OCI-M1 (cell line): Measurements from ENCODE around the gene CSHL1.
A peak's percentile ranks its signal among the peaks of the same experiment; 100 is the strongest.
"Not testable (repeated sequence)": the region's sequence is repeated elsewhere in the genome, so short reads cannot be mapped to it uniquely, and the experiment has no call there.

Experiments used
- DNase-seq: peaks from one replicate; lab custom pipeline; 2025; lab: John Stamatoyannopoulos, UW

The CSHL1 gene

DNA sequence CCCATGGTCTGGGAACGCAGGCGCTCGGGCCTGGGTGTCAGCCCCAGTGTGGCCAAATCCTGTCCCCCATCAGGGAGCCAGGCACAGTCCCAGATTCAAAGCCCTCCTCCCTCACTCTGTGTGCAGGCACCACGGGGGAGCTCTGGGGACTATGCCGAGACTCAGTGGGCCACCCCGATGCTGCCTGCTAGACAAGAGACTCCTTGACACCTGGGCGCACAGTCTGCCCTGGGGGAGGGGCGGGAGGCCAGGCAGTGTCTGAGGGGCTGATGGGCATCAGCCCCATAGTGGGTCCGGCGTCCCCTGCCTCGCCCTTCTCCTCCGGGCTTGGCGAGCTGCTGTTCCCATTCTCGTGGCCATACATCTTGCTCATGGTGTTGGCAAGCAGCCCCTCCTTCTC, 29.5 kb upstream of the CSHL1 start:
- no peak for DNase-seq

DNA sequence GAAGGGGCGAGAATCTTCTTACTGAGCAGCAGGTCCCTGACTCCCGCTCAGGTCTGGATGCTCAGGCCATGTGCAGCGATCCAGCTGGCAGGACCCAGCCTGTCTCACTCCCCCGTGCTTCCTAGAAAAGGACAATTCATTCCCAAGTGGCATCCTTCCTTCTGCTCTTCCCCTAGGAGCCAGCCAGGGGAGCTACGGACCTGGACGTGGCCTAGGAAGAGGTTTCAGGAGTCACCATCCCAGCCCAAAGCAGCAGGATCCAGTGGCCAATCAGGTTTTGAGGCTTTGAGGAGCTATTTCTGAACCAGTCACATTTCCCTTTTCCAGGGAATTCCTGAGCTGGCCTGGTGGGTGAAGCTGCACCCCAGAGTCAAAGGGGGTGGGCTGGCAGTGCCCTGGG, 28.8 kb upstream of the CSHL1 start:
- DNase-seq: no peak

DNA sequence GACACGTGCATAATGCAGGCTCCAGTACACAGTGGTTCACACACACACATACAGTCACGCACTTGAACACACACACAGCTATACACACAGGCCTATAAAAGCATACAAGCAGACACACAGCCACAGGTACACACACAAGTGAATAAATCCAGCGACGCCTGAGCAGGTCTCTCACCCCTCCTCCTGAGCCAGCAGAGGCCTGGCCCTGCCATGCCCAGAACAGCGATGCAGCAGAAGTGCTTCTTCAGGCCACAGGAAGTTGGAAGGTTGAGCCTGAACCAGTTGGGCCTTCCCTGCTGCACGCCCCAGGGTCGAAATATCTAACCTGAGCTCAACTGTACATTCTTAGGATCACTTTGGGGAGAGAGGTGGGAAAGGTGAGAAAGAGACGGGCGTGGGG, 28.3 kb upstream of the CSHL1 start:
- no peak for DNase-seq

DNA sequence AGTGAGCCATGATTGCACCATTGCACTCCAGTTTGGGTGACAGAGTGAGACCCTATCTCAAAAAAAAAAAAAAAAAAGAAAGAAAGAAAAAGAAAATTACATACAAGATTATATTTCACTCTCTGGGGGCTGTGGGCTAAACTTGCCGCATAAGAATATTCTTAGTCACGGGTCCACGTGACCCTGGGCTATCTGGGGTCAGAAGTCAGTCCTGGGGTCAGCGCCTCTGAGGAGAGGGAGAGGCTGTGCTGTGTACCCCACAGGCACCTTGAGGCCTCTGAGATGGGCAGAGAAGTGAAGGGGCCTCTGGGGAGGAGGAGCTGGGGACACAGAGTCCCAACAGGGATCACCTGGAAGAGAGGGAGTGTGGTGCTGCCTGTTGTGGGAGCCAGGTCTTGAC, 26.9 kb upstream of the CSHL1 start:
- DNase-seq: no peak

DNA sequence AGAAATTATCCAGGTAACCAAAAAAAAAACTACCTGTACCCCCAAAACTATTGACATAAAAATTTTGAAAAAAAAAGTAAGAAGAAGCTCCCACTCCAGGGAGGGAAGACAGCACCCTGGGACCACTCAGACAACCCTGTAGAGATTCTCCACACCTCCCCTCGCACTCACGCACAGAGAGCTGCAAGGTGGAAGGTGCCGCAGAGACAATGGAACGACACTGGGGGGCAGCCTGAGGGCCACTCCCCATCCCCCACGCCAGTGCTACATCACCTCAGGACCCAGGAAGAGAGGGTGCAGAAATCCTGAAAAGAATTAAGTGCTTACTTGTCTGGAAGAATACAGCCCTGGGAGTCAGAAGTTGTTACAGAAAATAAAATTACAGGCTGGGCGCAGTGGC, 26.3 kb upstream of the CSHL1 start:
- DNase-seq: no peak

DNA sequence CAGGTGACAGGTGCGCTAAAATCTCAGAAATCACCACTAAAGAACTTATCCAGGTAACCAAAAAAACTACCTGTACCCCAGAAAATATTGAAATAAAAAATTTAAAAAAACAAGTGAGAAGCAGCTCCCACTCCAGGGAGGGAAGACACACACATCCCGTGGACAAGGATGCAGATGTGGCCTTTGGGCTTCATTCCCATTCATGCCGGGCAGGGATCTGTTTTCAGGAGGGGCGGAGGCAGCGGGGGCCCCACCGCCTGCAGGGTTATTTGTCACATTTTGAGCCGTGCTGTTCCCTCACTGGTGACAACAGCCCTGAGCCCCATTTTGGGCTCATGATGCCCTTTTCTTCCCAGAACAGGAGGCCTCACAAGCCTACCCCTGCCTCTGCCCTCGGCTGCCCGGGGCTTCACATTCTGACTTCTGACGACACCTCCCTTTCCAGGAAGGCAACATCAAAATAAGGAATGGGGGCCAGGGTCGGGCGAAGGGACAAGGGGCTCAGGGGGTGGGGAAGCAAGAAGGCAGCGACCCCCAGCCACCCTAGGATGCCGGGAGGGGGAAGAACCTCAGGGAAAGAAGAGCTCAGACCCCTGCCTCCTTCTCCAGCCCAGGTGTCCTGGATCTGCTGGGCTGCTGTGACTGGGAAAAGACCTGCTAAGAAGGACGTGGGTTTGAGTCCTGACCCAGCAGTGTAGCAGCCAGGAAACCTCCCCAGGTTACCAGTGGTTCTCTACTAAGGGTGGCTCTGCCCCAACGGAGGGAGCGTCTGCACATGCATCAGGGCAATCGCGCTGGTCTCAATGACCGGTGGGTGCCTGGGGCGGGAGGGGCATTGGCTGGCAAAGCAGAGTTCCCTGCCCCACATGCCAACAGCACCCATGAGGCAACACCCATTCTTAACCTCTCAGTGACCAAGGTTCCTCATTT, 23.4 kb upstream of the CSHL1 start:
- DNase-seq: no peak

DNA sequence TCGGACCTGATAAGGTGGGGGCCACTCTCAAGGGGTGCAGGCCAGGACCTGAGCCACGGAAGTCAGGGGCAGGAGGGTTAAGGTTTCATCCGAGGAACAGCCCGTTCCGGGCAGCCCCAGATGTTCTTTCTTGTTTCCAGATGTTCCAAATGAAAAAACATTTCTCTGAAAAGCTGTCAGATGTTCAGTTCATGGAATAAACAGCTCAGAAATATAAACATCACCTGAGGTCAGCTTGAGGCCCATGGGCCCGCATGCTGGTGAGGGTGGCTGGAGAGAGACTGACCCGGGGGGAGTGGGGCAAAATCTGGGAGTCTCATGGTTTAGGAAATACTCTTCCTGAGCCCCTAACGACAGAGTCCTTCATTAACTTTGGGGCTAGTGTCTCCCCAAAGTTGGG, 22.5 kb upstream of the CSHL1 start:
- no peak for DNase-seq

DNA sequence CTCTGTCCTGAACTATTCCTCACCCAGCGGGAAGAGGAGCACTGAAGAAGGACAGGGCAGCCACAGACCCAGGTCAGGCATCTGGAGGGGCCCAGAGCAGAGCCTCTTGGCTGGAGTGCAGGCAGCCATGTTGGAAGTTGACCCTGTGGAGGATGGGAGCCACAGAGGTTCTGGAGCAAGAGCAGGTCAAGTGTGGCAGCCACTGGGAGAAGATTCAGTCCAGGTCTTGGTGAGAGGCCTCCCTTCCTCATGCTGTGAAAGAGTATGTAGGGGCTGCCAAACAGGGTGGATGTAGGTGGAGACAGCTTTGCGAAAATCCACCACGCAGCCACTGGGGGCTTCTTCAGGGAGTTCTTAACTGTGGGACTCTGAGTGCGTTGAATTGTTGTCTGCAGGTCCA, 21.7 kb upstream of the CSHL1 start:
- no peak for DNase-seq

DNA sequence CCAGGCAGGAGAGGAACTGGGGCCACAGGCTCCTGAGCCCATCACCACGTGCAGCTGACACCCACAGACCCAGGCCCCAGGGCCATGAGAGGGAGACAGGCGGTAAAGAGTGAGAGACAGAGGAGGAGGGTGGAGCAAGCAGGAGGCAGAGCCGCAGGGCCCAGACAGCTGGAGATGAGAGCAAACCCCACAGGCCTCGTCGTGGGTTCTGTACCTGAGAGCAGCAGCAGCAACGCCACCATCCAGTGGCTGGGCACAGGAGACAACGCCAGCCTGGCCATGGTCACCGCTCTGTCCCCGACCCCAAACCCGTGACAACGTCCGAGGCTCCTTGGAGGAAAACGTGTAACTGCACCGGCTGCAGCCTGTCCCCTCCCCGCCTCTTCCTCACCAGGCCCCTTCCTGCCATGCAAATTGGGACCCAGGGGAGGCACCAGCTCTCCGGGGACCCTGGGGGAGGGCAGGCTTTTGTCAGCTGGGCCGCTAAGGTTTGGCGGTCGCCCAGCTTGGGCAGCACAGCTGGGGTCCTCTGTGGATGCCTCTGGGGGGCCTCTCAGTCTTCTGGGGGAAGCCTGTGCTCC, 21.0 kb upstream of the CSHL1 start, which contains the start of gene CD79B:
Gene CD79B, minus strand, starts transcription at position 351 of the 581 bp plus-strand sequence. Its CDS starts 70 bp downstream, at position 281.
- DNase-seq: no peak

DNA sequence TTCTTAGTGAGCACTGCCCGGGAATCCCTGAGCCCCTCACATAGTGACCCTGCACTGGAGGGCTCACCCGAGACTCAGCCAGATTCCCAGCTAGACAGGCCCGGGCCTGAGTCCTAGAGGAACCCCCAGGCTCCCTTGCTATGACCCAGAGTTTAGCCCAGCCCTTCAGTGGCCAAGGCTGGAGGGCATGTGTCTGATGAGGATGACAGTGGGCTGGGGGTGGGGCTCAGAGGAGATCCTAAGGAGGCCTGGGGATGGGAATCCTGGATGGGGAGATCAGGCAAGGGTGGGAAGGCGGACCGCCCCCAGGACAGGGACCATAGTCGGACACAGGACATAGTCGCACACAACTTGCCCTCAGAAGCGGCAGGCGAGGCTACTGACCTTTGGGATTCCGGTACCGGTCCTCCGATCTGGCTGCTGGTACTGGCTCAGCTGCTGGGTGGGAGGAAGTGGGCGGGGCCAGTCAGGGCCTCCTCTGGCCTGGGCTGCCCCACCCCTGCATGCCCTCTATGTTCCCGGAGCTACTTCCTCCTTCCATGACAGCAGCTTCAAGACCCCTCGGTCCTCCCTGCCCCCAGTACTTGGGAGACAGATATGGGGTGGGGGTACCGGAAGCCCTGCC, 20.0 kb upstream of the CSHL1 start:
- DNase-seq: peak; percentile 46

DNA sequence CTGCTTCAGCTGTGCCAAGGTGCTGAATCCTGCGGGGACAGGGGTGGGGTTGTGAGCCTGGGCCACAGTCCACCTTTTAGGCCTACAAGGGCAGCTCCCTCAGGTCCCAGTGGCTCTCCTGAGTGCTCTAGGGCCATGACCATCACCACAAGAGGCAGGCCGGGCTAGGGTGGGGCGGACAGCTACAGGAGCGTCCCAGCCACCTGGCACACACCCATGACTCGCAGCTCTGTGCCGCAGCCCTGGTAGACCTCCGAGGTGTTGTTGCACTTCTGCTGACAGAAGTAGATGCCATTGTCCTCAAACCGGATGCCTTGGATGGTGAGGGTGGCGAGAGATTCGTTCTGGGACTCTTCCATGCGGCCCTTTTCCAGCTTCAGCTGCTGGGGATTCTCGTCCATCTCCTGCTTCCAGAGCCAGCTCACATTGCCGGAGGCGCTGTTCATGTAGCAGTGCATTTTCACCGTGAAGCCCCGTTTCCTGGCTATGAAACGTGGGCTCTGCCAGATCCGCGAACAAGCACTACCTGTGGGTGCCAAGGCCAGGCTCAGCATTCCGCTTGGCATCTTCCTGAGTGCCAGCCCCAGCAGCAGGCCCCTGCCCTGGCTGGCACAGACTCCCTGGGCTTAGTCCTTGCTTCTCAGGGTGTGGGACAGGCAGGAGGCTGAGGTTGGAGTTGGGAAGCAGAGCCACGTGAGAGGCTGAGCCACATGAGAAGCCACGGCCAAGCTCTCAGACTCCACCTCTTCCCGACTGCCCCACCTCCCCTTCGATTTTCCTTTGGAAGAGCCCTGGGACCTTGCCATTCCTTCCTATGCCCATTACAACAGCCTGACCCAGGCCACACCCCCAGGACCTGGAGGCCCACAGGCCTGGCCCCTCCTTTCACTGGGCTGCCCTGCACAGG, 19.1 kb upstream of the CSHL1 start:
- DNase-seq: no peak

DNA sequence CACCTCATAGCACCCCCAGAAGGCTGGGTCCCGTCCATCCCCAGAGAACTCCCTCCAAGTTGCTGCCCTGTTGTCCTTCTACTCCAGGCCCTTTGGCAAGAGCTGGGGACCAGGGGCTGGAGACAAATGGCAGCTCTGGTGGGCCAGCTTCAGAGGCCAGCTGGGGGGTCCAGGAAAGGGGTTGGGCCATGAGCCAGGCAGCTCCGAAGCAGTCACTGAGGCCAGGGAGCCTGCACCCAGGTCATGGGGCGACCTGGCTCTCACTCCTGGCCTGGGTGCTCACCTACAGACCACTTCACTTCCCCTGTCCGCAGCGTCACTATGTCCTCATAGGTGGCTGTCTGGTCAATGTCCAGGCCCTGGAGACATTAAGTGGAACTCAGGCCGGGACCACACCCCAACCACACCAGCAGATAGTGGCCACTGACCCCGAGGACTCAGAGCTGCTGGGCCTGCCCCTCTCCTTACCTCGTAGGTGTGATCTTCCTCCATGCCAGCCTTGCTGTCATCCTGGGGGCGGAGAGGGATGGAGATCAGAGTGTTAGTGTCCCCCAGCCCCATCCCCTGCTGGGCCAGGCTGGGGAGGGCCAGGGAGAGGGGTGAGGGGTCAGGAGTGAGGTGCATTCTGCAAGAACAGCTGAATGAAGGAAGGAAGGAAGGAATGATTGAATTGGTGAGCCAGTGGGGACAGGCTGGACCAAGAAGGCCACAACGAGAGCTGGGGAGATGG, 18.1 kb upstream of the CSHL1 start:
- no peak for DNase-seq

DNA sequence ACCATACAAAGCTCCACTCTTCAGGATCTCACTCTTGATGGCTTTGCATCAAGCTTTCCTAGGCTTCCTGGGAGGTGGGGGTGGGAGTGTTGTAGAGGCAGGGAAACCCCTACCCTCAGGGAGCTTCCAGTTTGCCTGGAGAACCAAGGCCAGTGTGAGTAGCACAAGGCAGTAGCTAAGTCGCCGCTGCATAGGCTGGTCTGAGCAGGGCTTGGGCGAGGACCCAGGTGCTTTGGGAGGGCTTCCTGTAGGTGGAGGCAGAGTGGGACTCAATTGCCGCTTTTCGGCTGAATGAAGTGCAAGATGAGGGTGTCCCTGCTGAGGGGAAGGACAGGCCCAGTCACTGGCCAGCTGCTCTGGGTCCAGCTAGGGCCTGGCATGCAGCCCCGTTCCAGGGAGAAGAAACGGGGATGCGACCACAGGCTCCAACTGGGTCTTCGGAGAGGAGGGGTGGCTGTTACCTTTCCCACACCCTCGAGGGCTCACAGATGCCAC, 17.2 kb upstream of the CSHL1 start:
- no peak for DNase-seq

DNA sequence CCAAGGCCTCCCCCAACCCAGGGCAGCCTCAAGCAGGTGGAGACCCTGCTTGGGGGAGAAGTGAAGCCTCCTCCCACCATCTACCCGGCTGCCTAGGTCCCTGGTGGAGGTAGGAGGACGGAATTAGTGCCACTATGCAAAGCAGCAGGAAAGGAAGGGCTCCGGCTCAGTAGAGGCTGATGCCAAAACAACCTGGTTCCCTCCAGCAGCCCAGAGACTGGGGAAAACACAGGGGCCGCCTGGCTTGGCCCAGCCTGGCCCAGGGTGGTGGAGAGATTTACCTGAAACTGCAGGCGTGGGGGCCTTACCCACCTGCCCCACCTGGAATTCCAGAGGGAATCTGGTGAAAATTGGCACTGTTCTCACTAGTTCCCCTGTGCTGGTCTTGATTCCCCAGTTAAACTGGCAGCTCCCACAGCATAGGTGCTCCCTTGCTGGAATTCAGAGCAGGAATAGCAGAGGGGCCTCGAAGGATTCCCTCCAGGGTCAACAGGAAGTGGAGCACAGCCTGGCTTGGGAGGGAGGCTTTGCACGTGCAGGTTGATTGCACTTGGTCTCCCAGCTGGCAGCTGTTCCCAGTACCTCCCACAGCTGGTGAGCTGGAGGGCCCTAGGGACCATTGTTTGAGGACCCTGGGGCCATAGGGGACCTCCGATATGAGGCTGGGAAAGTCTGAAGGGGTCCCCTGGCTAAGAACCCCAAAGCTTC, 16.6 kb upstream of the CSHL1 start:
- DNase-seq: no peak

DNA sequence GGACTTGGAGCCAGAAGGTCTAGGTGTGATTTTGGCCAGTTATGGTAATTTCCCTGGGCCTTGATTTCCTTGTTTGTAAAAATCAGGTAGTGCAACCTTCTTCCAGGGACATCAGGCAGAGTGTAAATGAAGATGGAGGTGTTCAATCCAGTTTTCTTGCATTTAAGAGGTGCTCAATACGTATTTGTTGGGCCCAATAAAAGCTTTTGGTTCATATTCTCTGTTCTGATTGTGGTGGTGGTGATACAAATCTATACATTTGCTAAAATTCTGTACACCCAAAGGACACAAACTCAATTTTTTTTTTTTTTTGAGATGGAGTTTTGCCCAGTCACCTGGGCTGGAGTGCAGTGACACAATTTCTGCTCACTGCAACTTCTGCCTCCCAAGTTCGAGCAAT, 15.1 kb upstream of the CSHL1 start:
- no peak for DNase-seq

DNA sequence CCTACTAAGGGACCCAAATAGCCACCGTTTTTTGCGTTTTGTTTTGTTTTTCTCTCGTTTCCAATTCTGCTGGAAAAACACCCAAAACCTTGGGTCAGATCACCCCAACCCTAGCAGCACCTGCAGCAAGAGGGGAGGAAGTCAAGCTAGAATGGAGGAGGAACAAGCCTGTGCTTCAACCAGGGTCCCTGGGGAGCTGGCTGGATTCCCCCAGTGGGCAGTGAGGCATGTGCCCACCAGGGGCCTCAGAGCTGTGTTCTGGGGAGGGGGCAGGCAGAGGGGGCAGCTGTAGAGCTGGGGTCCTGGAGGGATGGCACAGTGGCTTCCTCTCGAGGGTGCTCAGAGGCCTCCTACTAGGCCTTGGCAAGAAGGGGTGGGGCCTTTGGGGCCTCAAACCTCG, 14.6 kb upstream of the CSHL1 start:
- no peak for DNase-seq

DNA sequence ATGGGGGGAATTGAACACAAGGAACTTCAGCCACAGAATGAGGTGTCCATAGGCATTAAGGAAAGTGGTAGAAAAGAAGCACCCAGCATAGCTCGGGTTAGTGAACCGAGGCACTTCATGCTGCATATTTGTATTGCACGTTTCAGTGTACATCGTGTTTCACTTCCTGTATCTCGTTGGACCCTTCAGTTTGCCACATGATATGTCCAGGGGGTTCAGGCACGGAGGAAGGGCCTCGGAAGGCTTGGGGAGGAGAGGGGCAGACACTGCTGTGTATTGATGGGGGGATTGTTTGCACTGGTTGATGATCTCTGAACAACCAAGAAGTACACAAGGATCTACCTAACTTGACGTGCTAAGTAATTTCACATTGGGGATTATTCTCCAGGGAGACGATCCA, 11.3 kb upstream of the CSHL1 start:
- not testable (repeated sequence) for DNase-seq

DNA sequence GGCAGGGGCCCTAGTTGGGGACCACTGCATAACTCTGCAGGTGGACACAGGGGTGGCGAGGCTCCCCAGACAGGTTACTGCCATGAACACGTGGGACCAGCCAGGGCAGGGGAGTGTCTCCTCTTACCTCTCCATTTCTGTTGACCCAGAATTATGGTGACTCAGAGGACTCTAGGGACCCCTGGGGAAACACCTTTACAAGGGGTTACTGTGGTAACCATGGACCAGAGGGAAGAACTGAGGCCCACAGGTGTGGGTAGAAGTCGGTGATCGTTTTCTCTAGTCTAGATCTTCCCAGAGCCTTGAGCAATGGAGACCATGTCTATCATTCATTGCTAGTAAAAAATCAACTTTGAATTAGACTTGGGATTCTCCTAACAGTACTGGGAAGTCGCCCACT, 9.7 kb upstream of the CSHL1 start:
- DNase-seq: not testable (repeated sequence)

DNA sequence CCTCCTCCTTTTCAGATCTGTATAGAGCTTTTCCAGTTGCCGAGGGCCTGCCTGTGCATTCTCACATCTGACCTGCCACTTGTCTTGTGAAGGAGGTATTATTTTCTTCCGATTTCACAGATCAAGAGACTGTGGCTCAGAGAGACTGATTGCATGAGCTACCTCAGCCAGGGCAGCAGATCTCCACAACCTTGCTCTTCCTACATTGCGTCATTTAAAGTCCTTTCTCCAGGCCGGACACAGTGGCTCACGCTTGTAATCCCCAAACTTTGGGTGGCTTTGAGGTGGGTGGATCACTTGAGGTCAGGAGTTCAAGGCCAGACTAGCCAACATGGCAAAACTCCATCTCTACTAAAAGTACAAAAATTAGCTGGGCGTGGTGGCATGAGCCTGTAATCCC, 9.0 kb upstream of the CSHL1 start:
- DNase-seq: not testable (repeated sequence)

DNA sequence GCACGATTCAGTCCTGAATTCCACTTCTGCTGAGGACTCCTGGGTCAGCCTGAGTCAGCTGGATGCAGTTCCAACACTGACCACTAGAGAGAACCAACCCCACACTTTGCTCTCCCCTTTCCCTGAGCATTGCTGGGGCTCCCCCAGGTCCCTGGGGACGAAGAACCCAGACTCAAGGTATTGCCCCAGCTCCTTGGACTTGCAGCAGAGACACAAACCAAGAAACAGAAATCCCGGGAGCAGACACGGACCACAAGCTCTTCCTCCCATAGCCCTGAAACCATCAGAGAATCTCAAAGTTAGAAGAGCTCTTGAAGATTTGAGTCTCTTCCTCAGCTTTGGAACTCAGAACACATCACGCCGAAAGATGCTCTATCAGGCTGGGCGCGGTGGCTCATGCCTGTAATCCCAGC, 8.3 kb upstream of the CSHL1 start:
- DNase-seq: peak; percentile 61
